Endothelial cell of umbilical vein (primary cell): Measurements from ENCODE around the gene NPC1L1.

Experiments
- EZH2 ChIP-seq: IDR thresholded peaks from 2 replicates; pipeline ENCODE4 v1.6.1; 2012; ENCODE audit warnings: borderline replicate concordance, low read depth, mild to moderate bottlenecking, moderate library complexity, low read length, inconsistent platforms; ENCODE audit not compliant: severe bottlenecking
- FOS ChIP-seq: IDR thresholded peaks from 2 replicates; pipeline ENCODE4 v1.6.1; 2011; ENCODE audit warnings: mild to moderate bottlenecking, low read length, moderate library complexity, borderline replicate concordance; ENCODE audit not compliant: insufficient read depth
- MYC ChIP-seq: IDR thresholded peaks from one replicate; pipeline ENCODE4 v1.6.1; 2011; ENCODE audit warnings: mild to moderate bottlenecking, low read depth, low read length
- POLR2A ChIP-seq: IDR thresholded peaks from 2 replicates; pipeline ENCODE4 v1.6.1; 2012; ENCODE audit warnings: low read depth, mild to moderate bottlenecking, control low read depth, low read length
- POLR2AphosphoS5 ChIP-seq: IDR thresholded peaks from 2 replicates; pipeline ENCODE4 v1.6.1; 2012; ENCODE audit warnings: low read depth, mild to moderate bottlenecking, control low read depth, low read length, moderate library complexity; ENCODE audit not compliant: insufficient read depth
- TF ChIP-seq, protein P1 (sequence below), 2 donors: IDR thresholded peaks; 1 replicate in 1 of 2; 2 replicates in 1 of 2; pipeline ENCODE4 v1.5.1; 2011; ENCODE audit warnings: low read length in 2 of 2, mild to moderate bottlenecking in 2 of 2, moderate library complexity in 2 of 2, control low read depth in 1 of 2, inconsistent platforms in 1 of 2, low read depth in 1 of 2; ENCODE audit not compliant: insufficient read depth in 1 of 2; ENCODE audit errors: extremely low read depth in 1 of 2

DNA sequence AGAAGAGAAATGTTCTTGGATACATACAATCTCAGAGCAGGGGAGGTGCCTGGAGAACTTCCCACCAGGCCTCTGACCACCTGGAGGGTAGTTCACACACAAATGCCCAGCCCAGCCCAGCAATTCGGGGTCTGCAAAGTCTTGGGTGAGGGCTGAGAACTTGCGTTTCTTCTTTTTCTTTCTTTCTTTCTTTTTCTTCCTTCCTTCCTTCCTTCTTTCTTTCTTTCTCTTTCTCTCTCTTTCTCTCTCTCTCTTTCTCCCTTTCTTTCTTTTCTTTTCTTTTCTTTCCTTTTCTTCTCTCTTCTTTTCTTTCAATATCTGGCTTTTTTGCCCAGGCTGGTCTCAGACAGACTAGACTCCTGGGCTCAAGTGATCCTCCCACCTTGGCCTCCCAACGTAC, 22.4 kb downstream of the NPC1L1 start:
- TF ChIP-seq FOS, result no peak
- no peak for TF ChIP-seq POLR2AphosphoS5
- TF ChIP-seq, protein P1, sequence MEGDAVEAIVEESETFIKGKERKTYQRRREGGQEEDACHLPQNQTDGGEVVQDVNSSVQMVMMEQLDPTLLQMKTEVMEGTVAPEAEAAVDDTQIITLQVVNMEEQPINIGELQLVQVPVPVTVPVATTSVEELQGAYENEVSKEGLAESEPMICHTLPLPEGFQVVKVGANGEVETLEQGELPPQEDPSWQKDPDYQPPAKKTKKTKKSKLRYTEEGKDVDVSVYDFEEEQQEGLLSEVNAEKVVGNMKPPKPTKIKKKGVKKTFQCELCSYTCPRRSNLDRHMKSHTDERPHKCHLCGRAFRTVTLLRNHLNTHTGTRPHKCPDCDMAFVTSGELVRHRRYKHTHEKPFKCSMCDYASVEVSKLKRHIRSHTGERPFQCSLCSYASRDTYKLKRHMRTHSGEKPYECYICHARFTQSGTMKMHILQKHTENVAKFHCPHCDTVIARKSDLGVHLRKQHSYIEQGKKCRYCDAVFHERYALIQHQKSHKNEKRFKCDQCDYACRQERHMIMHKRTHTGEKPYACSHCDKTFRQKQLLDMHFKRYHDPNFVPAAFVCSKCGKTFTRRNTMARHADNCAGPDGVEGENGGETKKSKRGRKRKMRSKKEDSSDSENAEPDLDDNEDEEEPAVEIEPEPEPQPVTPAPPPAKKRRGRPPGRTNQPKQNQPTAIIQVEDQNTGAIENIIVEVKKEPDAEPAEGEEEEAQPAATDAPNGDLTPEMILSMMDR (IDR thresholded peaks at IDR 0.05; ENCODE audit: extremely low read depth in 1 of 2, insufficient read depth in 1 of 2, low read depth in 1 of 2, low read length in 2 of 2), result no peak
- TF ChIP-seq POLR2A, result no peak
- no peak for TF ChIP-seq EZH2
- TF ChIP-seq MYC, result no peak
